Stimulated activated CD8-positive, alpha-beta memory T cell treated with anti-CD3 and anti-CD28 coated beads, Interleukin-4, amount 100 ng/mL, for 48 hours (primary cell): ENCODE data around the gene USP38.
"Not testable (repeated sequence)": the region's sequence is repeated elsewhere in the genome, so short reads cannot be mapped to it uniquely, and the experiment has no call there.

Source experiments
- DNase-seq: peaks from one replicate; pipeline ENCODE4 v3.0.0-alpha.2; 2020

The USP38 gene

DNA sequence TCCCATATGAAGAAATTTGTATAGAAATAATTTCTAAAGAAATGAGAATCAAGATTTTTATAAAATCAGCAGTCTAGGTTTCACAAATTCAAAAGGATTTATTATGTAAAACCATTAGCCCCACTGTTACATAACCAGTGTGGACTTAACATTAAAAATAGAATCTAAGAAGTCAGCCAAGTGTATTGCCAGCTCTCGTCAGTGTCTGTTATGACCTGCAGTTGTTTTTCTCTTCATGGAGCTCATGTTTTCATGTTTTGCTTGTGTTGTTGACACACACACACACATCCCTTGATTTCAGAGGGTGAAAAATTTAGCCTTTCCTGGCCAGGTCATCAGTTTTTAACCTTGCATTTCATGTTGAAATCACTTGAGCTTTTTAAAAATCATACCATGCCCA, 39.5 kb downstream of the USP38 start:
- no peak for DNase-seq

DNA sequence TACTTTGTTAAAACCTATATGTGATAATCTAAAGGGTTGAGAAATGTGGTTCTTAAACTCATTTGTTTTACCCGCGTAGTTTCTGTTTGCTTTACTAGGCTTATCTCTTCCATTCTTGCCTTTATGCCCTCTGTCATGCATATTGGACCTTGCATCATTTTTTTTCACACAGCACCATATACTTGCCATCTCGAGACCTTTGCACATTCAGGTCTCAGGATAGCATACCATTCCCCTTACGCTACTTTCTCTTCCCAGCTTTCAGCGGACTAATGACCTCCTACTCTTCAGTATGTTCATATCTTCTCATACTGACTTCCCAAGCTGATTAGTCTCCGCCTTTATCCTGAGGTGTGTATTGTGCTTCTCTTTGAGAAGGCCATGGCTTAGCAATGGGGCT, 40.5 kb downstream of the USP38 start:
- no peak for DNase-seq

DNA sequence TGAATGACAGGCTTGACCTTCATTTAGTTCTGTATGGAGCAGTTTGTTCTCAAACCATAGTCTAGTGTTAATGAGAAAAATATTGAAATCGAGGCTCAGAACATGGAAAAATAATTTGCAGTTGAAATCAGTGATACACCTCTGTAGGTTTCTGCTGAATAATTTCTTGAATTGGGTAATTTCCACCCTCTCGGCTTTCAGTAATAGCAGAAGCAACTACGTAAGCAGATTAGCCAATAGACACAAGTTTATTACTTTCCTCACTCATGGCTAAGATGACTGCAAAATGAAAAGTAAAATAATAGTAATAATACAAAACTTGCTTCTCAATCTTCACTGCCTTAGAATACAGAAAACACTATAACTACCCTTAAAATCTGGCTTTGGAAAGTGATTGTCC, 46.0 kb downstream of the USP38 start:
- no peak for DNase-seq

DNA sequence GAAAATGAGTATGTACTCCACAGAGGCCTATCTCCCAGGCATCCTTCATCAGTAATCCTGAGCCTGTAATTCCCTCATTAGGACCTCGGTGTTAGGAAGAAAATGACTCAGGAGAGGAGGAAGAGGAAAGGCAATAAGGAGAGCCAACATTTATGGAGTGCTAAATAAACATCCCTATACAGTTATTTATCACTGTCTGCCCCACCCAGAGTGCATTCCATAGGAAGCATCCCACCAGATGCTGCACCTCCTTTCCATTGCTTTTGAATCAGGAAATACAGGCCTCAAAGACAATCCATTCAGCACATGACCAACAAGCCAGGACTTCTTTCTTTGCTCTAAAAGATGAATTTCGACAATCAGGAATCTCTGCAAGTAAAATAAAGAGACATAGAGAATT, 47.6 kb downstream of the USP38 start:
- DNase-seq, result no peak

DNA sequence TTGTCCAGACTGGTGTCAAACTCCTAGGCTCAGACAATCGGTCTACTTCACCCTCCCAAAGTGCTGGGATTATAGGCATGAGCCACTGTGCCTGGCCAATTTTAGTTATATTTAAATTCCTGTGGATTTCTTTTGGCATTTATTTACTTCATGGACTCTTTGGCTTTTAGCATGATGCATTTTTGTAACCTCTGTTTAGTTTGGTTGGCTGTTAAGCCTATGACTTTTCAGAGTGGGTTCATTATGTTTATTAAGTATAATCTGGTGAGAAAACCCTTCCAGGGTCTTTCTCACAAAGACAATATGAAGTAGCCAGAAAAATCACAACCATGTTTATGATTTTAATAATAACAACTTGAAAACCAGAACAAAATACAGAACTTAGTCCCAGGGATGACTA, 49.4 kb downstream of the USP38 start:
- no peak for DNase-seq

DNA sequence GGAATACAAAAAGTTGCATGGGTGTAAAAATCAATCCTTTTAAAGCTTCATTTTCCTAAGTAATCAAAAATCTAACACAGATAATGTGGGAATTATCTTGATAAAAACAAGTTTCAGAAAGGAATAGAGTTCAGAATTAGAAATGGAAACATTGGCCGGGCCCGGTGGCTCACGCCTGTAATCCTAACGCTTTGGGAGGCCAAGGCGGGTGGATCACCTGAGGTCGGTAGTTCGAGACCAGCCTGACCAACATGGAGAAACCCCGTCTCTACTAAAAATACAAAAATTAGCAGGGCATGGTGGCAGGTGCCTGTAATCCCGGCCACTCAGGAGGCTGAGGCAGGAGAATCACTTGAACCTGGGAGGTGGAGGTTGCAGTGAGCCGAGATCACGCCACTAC, 52.5 kb downstream of the USP38 start:
- not testable (repeated sequence) for DNase-seq

DNA sequence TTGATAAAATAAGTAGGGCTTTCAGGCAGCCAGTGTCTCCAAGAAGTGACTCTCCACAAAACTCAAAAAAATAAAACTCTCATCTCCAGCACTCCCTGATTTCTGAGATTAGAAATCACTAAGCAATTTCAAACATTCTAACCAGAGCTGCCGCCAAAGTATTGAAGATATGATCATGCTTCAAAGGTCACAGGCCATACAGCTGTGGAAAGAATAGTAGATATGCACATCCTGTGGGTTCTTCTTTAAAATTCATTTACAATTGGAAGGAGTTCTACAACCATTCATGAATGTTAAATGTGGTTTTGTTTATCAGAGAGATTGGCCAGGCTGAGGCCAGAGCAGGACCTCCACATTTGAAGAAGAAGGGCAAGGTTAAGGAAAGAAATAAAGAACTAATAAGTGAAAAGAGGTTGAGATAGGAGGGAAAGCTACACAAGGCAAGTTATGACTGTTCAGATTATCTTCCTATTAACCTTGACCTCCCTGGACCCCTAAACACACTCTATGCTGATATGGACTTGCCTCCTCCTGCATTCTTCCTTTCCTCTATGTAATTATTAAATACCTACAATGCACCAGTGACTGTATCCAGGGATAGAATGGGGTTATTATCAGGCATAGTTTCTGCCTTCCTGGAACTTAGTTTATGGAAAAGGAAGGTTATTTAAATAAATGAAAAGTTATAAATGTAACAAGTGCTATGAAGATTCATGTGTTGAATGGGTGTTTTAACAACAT, 56.4 kb downstream of the USP38 start:
- DNase-seq, result no peak

DNA sequence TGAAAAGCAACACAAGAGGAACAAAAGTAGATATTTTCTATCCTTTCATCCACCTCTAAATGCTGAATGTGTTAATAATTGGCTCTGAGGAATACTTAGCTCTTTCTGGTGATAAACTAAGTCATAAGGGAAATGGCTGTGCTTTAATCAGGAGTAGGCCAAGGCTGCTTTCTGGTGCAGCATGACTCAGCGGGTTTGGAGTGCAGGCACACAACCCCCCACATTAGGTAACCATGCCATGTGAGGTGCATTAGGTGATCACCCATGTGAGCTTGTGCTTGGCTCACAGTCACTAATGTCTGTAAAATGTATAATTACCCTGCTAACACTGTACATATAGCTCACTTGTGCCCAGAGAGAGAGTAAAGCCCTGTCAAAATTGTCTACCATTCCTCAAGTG, 57.2 kb downstream of the USP38 start:
- DNase-seq, result no peak

DNA sequence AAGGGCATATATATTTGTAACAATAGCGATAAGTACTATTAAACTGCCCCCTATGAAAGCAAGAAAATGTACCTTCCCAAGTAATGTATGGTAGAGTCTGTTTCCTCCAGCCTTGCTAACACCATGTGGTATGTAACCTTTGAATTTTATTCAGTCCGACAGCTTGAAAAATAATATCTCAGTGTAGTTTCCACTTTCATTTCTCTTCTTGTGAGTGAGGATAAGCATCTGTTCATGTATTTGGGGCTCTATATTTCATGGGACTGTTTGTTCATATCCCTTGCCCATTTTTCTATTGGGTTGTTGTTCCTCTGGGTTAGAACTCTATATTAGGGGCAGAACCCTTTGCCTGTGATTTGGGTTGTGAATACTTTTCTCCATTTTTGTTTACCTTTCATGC, 58.3 kb downstream of the USP38 start:
- DNase-seq, result no peak

DNA sequence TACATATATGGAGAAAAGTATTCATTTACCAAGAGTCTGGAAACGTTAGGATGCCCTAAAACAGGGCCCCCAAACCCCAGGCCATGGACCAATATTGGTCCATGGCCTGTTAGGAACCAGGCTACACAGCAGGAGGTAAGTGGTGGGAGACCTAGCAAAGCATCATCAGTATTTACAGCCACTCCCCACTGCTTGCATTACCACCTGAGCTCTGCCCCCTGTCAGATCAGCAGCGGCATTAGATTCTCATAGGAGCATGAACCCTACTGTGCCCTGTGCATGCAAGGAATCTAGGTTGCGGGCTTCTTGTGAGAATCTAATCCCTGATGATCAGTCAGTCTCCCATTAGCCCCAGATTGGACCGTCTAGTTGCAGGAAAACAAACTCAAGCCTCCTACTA, 62.3 kb downstream of the USP38 start:
- DNase-seq, result no peak

DNA sequence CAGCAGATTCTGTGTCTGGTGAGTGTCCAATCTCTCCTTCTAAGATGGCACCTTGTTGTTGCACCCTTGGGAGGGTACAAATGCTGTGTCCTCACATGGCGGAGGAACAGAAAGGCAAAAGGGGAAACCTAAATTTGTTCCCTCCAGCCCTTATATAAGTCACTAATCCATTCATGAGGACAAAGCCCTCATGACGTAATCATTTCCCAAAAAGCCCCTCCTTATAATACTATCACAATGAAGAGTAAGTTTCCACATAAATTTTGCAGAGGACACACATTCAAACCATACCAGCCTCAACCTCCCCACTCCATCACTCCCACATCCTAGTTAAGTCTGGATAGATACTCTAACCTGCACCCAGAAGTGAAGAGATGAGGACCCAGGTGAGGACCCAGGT, 63.1 kb downstream of the USP38 start:
- no peak for DNase-seq

DNA sequence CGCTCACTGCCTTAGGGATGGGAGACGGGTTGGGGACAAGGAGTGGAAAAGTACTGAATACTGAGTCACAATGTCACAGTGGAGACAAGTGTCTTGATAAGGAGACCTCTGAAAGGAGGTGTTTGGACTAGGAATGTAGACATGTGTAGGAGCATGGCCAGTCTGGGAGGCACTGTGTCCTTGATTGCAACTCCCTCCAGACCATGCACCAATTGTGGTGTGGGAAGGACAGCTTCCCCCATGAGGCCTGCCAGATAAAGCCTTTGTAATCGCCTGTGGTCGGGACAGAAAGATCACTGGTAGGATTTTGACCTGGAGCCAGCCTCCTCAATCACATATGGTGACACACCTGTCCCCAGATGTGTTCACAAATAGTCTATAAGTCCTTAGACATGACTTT, 64.1 kb downstream of the USP38 start:
- DNase-seq, result no peak

DNA sequence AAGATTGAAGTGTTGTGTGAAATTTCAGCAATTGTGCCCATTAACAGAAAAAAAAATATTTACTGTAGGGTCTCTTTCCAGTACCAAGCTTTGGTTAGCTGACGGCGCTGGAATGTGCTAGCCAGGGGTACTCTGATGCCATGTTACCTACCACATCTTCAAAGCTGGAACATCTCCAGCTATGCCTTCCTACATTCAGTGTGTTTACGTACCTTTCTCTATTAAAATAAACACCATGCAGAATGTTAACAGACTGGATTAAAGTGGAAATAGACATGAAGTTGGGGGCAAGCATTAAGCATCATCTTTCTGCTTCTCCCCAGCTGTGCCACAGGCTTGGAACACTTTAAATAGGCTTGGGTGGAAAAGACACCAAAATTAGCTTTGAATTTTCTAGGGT, 65.9 kb downstream of the USP38 start:
- no peak for DNase-seq

DNA sequence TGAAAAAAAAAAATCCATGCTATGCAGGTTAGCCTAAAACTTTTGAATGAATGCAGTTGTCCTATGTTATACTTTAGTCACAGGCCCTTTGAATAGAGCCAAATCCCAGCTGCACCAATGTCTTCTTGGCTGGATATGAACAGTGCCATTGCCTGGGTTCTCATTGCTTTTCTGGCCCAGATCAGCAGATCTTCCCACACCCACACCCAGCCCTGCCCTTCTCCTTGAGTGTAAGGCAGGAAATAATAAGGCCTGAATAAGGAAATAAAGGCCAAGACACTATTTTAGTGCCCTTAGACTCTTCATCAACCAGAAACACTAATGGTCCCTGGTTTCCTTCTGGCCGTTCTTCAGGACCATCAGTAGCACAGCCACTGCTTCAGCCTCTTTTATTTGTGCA, 66.6 kb downstream of the USP38 start:
- no peak for DNase-seq

DNA sequence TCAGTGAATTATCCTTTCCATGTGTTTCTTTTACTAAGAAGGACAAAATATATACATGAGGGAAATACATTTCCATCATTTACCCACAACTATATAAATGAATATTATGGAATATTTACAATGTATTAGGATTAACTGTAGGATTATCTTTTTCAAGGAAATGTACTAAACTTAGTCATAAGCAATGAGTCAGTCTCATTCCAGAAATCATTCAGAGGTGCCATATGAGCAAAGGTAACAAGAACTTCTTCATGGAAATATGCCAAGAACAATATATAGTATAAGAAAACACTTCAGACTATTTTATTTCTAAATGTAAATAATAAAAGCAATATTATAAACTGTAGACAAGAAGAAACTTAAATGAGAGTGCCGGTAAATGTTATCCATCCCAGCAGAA, 67.1 kb downstream of the USP38 start:
- no peak for DNase-seq

DNA sequence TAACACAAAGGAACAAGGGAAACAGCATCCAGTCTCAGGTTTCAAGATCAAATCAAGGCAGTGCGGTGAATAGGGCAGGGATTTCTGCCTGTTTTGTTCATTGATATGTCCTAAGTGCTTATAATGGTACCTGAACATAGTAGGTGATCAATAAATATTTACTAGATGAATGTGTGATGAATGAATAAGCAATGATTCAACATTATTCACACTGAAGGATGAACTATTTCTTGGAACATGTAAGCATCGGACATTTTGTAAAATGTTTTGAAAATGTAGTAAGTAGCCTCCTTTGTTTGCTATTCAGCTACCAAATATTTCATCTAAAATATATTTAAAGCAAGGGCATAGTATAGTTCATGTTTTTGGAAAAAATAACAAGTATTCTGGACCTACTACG, 67.8 kb downstream of the USP38 start:
- no peak for DNase-seq

DNA sequence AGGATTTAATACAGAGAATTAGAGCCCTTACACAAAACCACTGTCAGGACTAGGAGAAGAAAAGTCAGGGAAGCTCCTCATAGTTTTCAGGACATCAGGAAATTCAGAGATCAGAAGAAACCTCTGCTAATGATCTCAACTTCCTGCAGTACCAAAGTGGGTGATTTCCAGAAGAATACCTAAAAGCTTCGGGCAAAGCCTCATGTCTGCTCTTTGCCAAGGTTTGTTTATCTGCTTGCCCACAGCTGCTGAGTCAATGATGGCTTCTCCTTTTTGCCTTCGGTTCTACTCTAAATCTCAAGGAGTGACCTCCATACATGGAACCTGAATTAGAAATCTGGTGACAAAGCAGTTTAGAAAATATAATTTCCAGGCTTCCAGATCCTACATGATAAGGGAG, 68.4 kb downstream of the USP38 start:
- DNase-seq, result no peak

DNA sequence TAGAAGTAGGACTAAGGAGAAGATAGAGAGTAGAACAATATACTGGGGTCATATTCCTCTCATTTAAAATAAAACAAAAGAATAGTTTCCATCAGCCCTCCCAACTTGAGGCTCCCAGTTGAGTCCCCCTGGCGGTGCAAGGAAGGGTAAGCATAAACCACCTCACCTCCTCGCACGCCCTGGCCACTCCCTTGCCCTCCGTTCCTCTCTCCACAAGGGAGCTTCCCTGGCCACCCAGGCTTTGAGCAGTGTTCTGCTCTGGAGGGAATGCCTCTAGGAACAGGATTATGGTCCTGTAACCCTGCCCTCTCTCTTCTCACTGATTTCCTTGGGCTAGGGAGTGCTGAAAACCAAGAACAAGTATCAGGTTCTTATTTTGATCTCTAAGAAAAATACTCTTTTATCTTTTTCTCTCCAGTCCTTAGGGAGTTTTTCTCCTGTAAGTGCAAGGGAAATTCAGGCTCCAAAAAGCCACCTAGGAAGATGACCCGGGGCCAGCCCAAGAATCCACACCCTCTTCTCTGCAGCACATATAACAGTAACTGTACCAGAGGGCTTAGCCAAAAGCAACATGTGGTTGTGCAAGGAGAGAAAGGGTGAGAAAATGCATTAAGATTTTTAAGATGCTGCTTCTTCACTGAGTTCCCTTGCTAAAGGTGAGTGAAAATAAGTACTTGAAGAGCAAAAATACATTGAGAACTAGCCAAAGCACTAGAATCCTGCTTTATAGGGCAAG, 69.9 kb downstream of the USP38 start:
- no peak for DNase-seq

DNA sequence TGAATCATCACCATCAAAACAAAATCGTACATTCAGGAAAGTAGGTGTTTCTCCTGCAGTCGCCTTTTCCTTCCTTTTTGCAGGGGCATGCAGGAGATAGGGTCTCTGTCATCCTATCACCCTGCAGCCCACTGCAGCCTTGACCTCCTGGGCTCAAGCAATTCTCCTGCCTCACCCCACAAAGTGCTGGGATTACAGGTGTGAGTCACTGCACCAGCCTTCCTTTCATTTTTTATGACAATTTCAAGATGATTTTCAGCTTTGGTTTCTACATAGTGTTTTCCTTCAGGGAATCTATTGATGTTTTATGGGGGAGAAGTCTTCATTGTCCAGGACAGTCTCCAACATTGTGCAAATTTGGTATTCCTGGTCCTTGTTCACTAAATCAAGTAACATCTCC, 71.7 kb downstream of the USP38 start:
- no peak for DNase-seq

DNA sequence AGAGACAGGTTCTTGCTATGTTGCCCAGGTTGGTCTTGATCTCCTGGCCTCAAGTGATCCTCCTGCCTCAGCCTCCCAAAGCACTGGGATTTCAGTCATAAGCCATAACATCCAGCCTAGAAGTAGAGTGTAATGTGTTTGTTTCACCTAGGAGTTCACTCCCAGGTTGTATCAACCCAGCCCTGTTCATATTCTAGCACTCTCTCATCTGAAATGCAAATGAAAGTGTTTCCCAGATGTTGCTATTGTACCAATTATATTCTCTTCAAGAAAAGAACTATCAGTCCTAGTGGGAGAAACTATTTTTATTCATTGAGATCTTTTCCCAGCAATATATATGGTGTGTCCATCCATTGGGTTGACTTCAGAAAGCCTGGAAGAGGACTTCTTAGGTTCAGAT, 72.6 kb downstream of the USP38 start:
- DNase-seq, result no peak

DNA sequence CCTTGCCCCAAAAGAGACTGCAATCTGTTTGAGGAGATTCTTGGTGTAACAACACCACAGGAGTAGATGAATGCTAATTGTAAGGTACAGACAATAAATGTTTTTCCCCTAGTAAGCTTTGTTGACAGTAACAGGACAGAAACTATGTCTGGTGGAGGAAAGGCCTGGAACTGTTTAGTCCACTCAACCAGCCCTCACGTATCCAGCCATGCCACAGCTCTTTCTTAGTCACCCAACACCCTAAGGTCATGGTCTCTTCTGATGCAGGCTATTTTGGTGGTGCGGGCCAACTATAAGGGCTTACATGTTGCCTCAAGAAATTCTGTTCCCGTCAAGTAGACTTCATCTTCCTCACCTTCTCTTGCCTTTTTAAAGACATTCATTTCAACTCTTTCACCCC, 76.0 kb downstream of the USP38 start:
- no peak for DNase-seq

DNA sequence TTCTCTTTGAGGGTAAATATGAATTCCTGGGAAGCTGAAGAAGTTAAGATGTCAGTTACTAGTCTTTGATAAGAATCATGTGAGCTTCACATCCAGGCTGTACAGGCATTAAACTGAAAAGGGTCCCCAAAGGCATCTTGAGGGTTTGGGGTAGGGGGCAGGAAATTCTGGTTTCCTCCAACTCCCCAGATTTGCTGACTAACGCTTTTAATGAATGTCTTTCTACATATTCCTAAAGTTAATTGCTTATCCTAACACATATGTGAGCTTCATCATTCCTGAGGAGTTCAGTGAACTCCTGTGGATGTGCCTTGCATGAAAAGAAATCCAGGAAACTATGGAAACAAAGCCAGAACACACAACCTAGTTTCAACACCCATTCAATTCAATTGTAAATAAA, 78.1 kb downstream of the USP38 start:
- no peak for DNase-seq

DNA sequence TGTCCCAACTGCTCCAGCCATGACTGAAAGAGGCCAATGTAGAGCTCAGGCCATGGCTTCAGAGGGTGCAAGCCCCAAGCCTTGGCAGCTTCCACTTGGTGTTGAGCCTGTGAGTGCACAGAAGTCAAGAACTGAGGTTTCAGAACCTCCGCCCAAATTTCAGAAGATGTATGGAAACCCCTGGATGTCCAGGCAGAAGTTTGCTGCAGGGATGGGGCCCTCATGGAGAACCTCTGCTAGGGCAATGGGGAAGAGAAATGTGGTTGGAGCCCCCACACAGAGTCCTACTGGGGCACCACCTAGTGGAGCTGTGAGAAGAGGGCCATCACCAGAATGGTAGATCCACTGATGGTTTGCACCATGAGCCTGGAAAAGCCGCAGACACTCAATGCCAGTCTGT, 83.0 kb downstream of the USP38 start:
- not testable (repeated sequence) for DNase-seq

DNA sequence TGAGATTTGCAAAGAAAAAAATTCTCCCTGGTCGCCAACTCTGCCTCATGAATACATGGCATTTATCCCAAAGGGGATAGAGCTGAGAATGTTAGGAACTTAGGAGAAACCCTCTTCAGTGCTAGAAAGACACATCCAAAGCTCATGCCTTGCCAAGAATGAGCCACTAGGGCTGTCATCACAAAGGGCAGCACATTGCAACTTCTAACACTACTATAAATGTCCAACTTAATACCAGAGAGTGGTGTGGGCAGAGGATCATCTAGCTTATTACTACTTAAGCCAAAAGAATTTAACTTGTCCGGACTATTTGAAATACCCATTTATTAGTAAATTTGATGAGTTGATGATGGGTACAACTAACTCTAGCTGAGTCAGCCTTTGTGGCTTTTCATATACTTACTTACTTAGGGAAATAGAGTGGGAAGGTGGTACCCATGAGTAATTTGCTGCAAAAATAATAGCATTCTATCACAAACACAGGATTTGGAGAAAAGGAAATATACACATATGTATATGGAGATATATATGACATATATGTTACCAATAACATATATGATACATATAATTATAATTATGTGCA, 85.6 kb downstream of the USP38 start:
- no peak for DNase-seq
